Testis (tissue), 2 donors: Measurements from ENCODE around the gene ACSM6.

Experiments used
- POLR2A ChIP-seq: fragments of 450-650 bp; IDR thresholded peaks from one replicate; pipeline ENCODE4 v1.6.1; 2017; ENCODE audit warnings: antibody characterized with exemption, mild to moderate bottlenecking, moderate library complexity
- TF ChIP-seq, protein P1 (sequence below), 3 experiments: fragments of 450-650 bp in 2 of 3; fragments of 200-600 bp in 1 of 3; sonication (generic) in 1 of 3; IDR thresholded peaks; one replicate each; pipeline ENCODE4 v1.5.1; 2016 to 2019; ENCODE audit warnings: antibody characterized with exemption in 3 of 3, mild to moderate bottlenecking in 2 of 3, moderate library complexity in 1 of 3

DNA sequence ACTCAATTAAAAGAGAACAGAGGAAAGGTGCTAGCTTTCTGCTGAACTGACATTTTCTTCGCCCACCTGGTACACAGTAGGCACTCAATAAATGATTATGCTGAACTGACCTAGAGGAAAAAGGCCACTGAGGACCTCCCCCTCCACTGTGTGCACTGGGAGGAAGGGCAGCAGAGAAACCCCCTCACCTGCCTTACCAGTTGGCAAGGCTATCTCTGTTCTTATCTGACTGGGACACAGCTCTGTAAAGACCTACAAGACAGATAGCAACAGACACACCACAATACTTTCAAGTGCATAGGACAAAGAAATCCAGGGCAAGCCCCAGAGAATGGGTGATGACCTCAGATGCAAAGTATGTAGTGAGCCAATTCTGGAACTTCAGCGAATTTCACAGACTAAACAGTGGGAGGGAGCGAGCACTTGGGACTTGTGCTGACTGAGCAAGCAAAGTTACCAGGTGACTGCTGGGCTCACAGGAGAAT lies 66.4 kb downstream of the ACSM6 start:
- TF ChIP-seq, protein P1, sequence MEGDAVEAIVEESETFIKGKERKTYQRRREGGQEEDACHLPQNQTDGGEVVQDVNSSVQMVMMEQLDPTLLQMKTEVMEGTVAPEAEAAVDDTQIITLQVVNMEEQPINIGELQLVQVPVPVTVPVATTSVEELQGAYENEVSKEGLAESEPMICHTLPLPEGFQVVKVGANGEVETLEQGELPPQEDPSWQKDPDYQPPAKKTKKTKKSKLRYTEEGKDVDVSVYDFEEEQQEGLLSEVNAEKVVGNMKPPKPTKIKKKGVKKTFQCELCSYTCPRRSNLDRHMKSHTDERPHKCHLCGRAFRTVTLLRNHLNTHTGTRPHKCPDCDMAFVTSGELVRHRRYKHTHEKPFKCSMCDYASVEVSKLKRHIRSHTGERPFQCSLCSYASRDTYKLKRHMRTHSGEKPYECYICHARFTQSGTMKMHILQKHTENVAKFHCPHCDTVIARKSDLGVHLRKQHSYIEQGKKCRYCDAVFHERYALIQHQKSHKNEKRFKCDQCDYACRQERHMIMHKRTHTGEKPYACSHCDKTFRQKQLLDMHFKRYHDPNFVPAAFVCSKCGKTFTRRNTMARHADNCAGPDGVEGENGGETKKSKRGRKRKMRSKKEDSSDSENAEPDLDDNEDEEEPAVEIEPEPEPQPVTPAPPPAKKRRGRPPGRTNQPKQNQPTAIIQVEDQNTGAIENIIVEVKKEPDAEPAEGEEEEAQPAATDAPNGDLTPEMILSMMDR (IDR thresholded peaks at IDR 0.05), result no peak
- TF ChIP-seq POLR2A, result no peak
